PC-9 (cell line): Measurements from ENCODE around the gene BTG2.

ENCODE experiments used
- CTCF ChIP-seq: fragments of 200-600 bp; sonication (generic); conservative IDR thresholded peaks from 2 replicates; pipeline ENCODE4 v1.6.1; 2017; ENCODE audit warnings: mixed run types, antibody characterized with exemption, mild to moderate bottlenecking, moderate library complexity
- EZH2 ChIP-seq: fragments of 200-600 bp; sonication (generic); IDR thresholded peaks from 2 replicates; pipeline ENCODE4 v1.8.0; 2017; ENCODE audit warnings: antibody characterized with exemption, low read depth

- no peak for TF ChIP-seq EZH2
- no peak for TF ChIP-seq CTCF
These were observed 41.8 kb upstream of the BTG2 start for GRCh38 chr1:203263496-203263895.
